ENCODE results near the gene DKK2.

DNA sequence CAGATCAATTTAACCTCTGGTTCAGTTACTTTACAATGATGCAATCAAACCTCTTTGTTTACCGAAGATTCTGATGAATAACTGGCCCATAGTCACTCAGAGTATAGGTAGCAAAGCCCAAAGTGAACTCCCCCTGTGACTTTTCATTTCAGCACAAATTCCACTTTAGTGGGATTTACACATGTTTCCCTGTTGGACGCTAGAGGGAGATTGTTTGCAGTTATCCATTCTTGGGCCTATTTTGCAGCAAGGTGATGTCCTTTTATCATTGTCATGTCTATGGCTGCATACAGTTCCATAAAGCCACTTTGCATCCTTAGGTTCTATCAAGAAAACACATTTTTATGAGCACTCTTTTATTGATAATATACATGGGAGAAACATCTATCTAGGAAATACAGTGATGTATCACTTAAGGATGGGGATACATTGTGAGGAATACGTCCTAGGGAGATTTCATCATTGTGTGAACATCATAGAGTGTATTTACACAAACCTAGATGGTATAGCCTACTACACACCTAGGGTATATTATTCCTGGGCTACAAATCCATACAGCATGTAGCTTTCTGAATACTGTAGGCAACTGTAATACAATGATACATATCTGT lies 14.5 kb upstream of the DKK2 start:
- TF ChIP-seq ESRRA (IDR thresholded peaks at IDR 0.05; ENCODE audit: low read length) = no peak
- TF ChIP-seq POLR2A (IDR thresholded peaks at IDR 0.05; ENCODE audit: low read depth, low read length) = no peak

All from GM12878 (cell line).